A549 (cell line): Measurements from ENCODE around the gene TNS3. TPM values are rescaled to one million over a fixed set of nuclear protein-coding genes. Genes with fewer than 3 reads are reported as not detected.

ENCODE experiments used
- BCL3 ChIP-seq: fragments of >200 bp; sonication (Bioruptor Twin); formaldehyde crosslinking; IDR thresholded peaks from 3 replicates; pipeline ENCODE4 v1.6.1; 2016
- CBX2 ChIP-seq: fragments of 200-600 bp; sonication (generic); IDR thresholded peaks from 2 replicates; pipeline ENCODE4 v1.6.1; 2016; ENCODE audit warnings: low read depth, mild to moderate bottlenecking, borderline replicate concordance
- CEBPB ChIP-seq, 2 experiments: fragments of >200 bp in 1 of 2; sonication (Bioruptor Twin) in 1 of 2; formaldehyde crosslinking in 1 of 2; IDR thresholded peaks; 2 replicates each; pipeline ENCODE4 v1.6.1; 2012 to 2016
- CHD2 ChIP-seq: fragments of 150-350 bp; IDR thresholded peaks from 2 replicates; pipeline ENCODE4 v1.6.1; 2014; ENCODE audit warnings: low read length; ENCODE audit not compliant: partially characterized antibody
- EHMT2 ChIP-seq: fragments of 200-600 bp; sonication (generic); IDR thresholded peaks from 2 replicates; pipeline ENCODE4 v1.6.1; 2016; ENCODE audit warnings: antibody characterized with exemption, low read depth, mild to moderate bottlenecking, moderate library complexity
- ELK1 ChIP-seq: fragments of 150-350 bp; IDR thresholded peaks from 2 replicates; pipeline ENCODE4 v1.6.1; 2014; ENCODE audit warnings: low read depth, mild to moderate bottlenecking, low read length
- EP300 ChIP-seq, 2 experiments: fragments of >200 bp; sonication (Bioruptor Twin); formaldehyde crosslinking; IDR thresholded peaks; 2 replicates in 1 of 2; 3 replicates in 1 of 2; pipeline ENCODE4 v1.6.1; 2016 to 2017
- FOSB ChIP-seq: fragments of 250-450 bp; sonication (Bioruptor Pico); IDR thresholded peaks from 2 replicates; pipeline ENCODE4 v1.5.0; 2020; ENCODE audit warnings: mild to moderate bottlenecking, moderate library complexity
- GATA3 ChIP-seq: IDR thresholded peaks from 2 replicates; pipeline ENCODE4 v1.6.1; 2012; ENCODE audit warnings: borderline replicate concordance
- HDAC2 ChIP-seq: fragments of 200-600 bp; sonication (generic); IDR thresholded peaks from 2 replicates; pipeline ENCODE4 v1.6.1; 2016
- KDM1A ChIP-seq: fragments of 200-600 bp; sonication (generic); IDR thresholded peaks from 2 replicates; pipeline ENCODE4 v1.6.1; 2016; ENCODE audit warnings: low read depth, mild to moderate bottlenecking
- KDM5A ChIP-seq: fragments of 200-600 bp; sonication (generic); IDR thresholded peaks from 2 replicates; pipeline ENCODE4 v1.6.1; 2016; ENCODE audit warnings: antibody characterized with exemption, mild to moderate bottlenecking
- MAFK ChIP-seq: fragments of 450-650 bp; IDR thresholded peaks from 2 replicates; pipeline ENCODE4 v1.6.1; 2014; ENCODE audit not compliant: partially characterized antibody
- MYC ChIP-seq: IDR thresholded peaks from 2 replicates; pipeline ENCODE4 v1.6.1; 2012; ENCODE audit warnings: mild to moderate bottlenecking, inconsistent platforms, low read length, improper control_type of control experiment, borderline replicate concordance
- NR3C1 ChIP-seq: fragments of >200 bp; sonication (Bioruptor Twin); formaldehyde crosslinking; IDR thresholded peaks from 3 replicates; pipeline ENCODE4 v1.6.1; 2017
- PBX3 ChIP-seq: IDR thresholded peaks from 2 replicates; pipeline ENCODE4 v1.6.1; 2012
- RAD21 ChIP-seq, 2 experiments: fragments of >200 bp in 1 of 2; sonication (Bioruptor Twin) in 1 of 2; formaldehyde crosslinking in 1 of 2; IDR thresholded peaks in 1 of 2; conservative IDR thresholded peaks in 1 of 2; 2 replicates in 1 of 2; 3 replicates in 1 of 2; pipeline ENCODE4 v1.6.1; 2012 to 2018; ENCODE audit warnings: inconsistent platforms in 1 of 2
- RARB ChIP-seq: fragments of 250-450 bp; sonication (Bioruptor Pico); IDR thresholded peaks from 2 replicates; pipeline ENCODE4 v1.8.0; 2021; ENCODE audit warnings: mild to moderate bottlenecking, moderate library complexity
- RFX5 ChIP-seq: fragments of 450-650 bp; IDR thresholded peaks from 2 replicates; pipeline ENCODE4 v1.7.1; 2014; ENCODE audit warnings: antibody characterized with exemption, mild to moderate bottlenecking, moderate library complexity
- SREBF2 ChIP-seq: fragments of 450-650 bp; IDR thresholded peaks from 2 replicates; pipeline ENCODE4 v1.6.1; 2014; ENCODE audit warnings: mild to moderate bottlenecking, moderate library complexity
- TFCP2L1 ChIP-seq: fragments of 250-450 bp; sonication (Bioruptor Pico); IDR thresholded peaks from 2 replicates; pipeline ENCODE4 v1.5.0; 2021; ENCODE audit warnings: mild to moderate bottlenecking
- polyA plus RNA-seq, 4 experiments: library from polyadenylated mRNA; depleted of rRNA in 3 of 4; stranded (reverse); fragments of >200 nt; fragmentation: RNase III in 1 of 4; extraction: RNeasy Plus Mini Kit Qiagen cat#74134 plus additional on column Dnase treatment in 1 of 4; gene quantifications; 2 replicates in 3 of 4; 3 replicates in 1 of 4; pipeline ENCODE4 v1.2.3, GENCODE V29; 2011 to 2017
- TF ChIP-seq, protein P1 (sequence below): fragments of 200-600 bp; sonication (generic); IDR thresholded peaks from 2 replicates; pipeline ENCODE4 v1.6.1; 2016; ENCODE audit warnings: antibody characterized with exemption, mild to moderate bottlenecking, moderate library complexity

The TNS3 gene
- polyA plus RNA-seq, 2 of the 4 experiments (the other 2 are of a cell fraction): 107 to 134 TPM

DNA sequence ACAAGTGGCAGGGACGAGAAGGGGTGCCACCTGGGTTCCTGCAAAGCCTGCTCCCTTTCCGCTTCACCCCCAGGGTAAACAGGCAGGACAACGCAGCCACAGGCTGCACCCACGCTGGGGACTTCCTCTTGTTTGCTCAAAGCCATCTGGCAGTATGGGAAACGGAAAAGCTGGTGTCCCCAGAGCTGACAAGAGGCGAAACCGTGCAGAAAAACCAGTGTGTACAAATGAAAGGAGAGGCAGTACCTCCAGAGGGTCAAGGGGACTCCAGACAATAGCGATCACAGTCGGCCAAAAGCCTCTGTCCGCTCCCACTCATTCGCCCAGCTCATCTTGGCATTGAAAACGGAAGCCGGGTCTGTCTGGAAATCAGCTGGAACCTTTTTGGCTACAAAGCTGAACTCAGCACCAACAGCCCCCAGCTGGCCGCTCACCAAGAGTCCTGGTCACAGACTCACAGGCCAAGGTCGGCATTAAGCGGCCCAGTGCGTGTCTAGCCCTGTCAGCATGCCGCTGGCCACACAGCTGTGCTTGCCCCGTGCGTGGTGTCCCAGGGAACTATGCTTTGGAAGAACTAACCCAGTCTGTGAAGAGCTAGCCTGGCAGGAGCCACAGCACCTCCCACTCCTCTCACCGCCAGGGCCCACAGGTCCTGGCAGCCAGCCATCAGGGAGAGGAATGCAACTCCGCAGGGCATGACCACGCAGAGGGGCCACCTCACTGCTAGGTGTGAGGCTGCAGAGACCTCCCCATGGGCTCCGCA is 10.4 kb downstream of the TNS3 start (continued):
- TF ChIP-seq RARB (CRISPR knock-in tag) (no peak), MAFK (peak; percentile 48), ELK1 (no peak), CEBPB (IDR thresholded peaks at IDR 0.05) (no peak), RAD21 (conservative IDR thresholded peaks at IDR 0.05 in 1 of 2, IDR thresholded peaks at IDR 0.05 in 1 of 2) (0 out of 5 replicates have a peak, but pooled peaks of 1 of the 2 experiments have one; percentile 12), TFCP2L1 (CRISPR knock-in tag) (0 out of 2 replicates have a peak, but pooled peaks have one; percentile 5), KDM5A (no peak), KDM1A (no peak), FOSB (CRISPR knock-in tag) (no peak), SREBF2 (no peak), CBX2 (no peak), NR3C1 (no peak), GATA3 (no peak; the same call in 1 of the 2 replicates), EP300 (IDR thresholded peaks at IDR 0.05) (peak in 1 of 2 experiments; percentile 48; a peak in 1 of 5 replicates), PBX3 (peak; percentile 71; the same call in 1 of the 2 replicates), HDAC2 (no peak), RFX5 (no peak), EHMT2 (no peak), BCL3 (no peak), CHD2 (no peak), MYC (no peak)
- TF ChIP-seq, protein P1, sequence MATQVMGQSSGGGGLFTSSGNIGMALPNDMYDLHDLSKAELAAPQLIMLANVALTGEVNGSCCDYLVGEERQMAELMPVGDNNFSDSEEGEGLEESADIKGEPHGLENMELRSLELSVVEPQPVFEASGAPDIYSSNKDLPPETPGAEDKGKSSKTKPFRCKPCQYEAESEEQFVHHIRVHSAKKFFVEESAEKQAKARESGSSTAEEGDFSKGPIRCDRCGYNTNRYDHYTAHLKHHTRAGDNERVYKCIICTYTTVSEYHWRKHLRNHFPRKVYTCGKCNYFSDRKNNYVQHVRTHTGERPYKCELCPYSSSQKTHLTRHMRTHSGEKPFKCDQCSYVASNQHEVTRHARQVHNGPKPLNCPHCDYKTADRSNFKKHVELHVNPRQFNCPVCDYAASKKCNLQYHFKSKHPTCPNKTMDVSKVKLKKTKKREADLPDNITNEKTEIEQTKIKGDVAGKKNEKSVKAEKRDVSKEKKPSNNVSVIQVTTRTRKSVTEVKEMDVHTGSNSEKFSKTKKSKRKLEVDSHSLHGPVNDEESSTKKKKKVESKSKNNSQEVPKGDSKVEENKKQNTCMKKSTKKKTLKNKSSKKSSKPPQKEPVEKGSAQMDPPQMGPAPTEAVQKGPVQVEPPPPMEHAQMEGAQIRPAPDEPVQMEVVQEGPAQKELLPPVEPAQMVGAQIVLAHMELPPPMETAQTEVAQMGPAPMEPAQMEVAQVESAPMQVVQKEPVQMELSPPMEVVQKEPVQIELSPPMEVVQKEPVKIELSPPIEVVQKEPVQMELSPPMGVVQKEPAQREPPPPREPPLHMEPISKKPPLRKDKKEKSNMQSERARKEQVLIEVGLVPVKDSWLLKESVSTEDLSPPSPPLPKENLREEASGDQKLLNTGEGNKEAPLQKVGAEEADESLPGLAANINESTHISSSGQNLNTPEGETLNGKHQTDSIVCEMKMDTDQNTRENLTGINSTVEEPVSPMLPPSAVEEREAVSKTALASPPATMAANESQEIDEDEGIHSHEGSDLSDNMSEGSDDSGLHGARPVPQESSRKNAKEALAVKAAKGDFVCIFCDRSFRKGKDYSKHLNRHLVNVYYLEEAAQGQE: no peak
